H1 (cell line): Measurements from ENCODE around the gene C19orf44. TPM values are rescaled to one million over a fixed set of nuclear protein-coding genes. Genes with fewer than 3 reads are reported as not detected.

Experiments
- CTCF ChIA-PET: fragments of 300-600 bp; sonication (Branson Sonifier 250); formaldehyde crosslinking; loops from one replicate; lab custom pipeline; 2021; ENCODE audit not compliant: partially characterized antibody; lab: Charles Lee
- POLR2A ChIA-PET: fragments of 300-600 bp; sonication (Branson Sonifier 250); formaldehyde crosslinking; loops from one replicate; lab custom pipeline; 2021; ENCODE audit warnings: inconsistent platforms; ENCODE audit not compliant: partially characterized antibody; lab: Charles Lee
- DNase-seq, 2 experiments: peaks; one replicate each; pipeline versions ENCODE4 v3.0.0 to v3.0.0-alpha.2; 2010 to 2022; ENCODE audit warnings: low spot score in 2 of 2, low read depth in 1 of 2, mixed read lengths in 1 of 2
- FAIRE-seq: peaks from 2 replicates; lab custom pipeline; 2011; peaks lifted over from hg19 to GRCh38; lab: Jason Lieb, UNC
- H2AFZ ChIP-seq: 2 replicates; pipeline ENCODE4 v1.8.1; 2012; ENCODE audit warnings: low read length, inconsistent platforms
- H2AK5ac ChIP-seq: 2 replicates; pipeline ENCODE4 v1.6.1; 2013; ENCODE audit warnings: low read depth, low read length
- H2BK120ac ChIP-seq: replicated peaks from 2 replicates; pipeline ENCODE3; 2013; ENCODE audit warnings: low read depth, low read length, inconsistent platforms
- H2BK12ac ChIP-seq: 2 replicates; pipeline ENCODE4 v1.6.1; 2013; ENCODE audit warnings: low read depth, low read length
- H2BK15ac ChIP-seq: 2 replicates; pipeline ENCODE4 v1.6.1; 2013; ENCODE audit warnings: low read length
- H2BK20ac ChIP-seq: 2 replicates; pipeline ENCODE4 v1.6.1; 2013; ENCODE audit warnings: low read length
- H2BK5ac ChIP-seq: 2 replicates; pipeline ENCODE4 v1.6.1; 2013; ENCODE audit warnings: low read depth, low read length
- H3K14ac ChIP-seq: 2 replicates; pipeline ENCODE4 v1.6.1; 2013; ENCODE audit warnings: inconsistent platforms; ENCODE audit not compliant: insufficient read length
- H3K18ac ChIP-seq: 2 replicates; pipeline ENCODE4 v1.6.1; 2013; ENCODE audit warnings: low read length; ENCODE audit errors: extremely low read depth
- H3K23ac ChIP-seq: 2 replicates; pipeline ENCODE4 v1.6.1; 2013; ENCODE audit warnings: inconsistent platforms; ENCODE audit not compliant: insufficient read length
- H3K23me2 ChIP-seq: 2 replicates; pipeline ENCODE4 v1.6.1; 2013; ENCODE audit warnings: low read depth, low read length
- H3K27ac ChIP-seq: 2 replicates; pipeline ENCODE4 v1.6.1; 2011; ENCODE audit warnings: low read depth, low read length, inconsistent platforms
- H3K27me3 ChIP-seq, 4 experiments: replicated peaks in 1 of 4; 1 replicate in 1 of 4; 2 replicates in 3 of 4; pipeline versions ENCODE4 v1.6.1 to v1.8.1; 2011 to 2013; ENCODE audit warnings: low read length in 3 of 4, mild to moderate bottlenecking in 3 of 4, inconsistent platforms in 2 of 4, mixed read lengths in 2 of 4, moderate library complexity in 1 of 4; ENCODE audit not compliant: control insufficient read depth in 3 of 4, insufficient read depth in 3 of 4; ENCODE audit errors: extremely low read depth in 1 of 4
- H3K36me3 ChIP-seq, 4 experiments: 2 replicates each; pipeline versions ENCODE4 v1.6.1 to v1.8.1; 2011 to 2013; ENCODE audit warnings: mild to moderate bottlenecking in 4 of 4, low read length in 3 of 4, moderate library complexity in 2 of 4, control low read depth in 1 of 4, inconsistent platforms in 1 of 4; ENCODE audit not compliant: insufficient read depth in 4 of 4, control insufficient read depth in 2 of 4
- H3K4ac ChIP-seq: replicated peaks from 2 replicates; pipeline ENCODE3; 2013; ENCODE audit warnings: low read length, low read depth, mixed read lengths, inconsistent platforms; ENCODE audit not compliant: insufficient read length
- H3K4me1 ChIP-seq, 4 experiments: replicated peaks in 1 of 4; 1 replicate in 1 of 4; 2 replicates in 3 of 4; pipeline versions ENCODE4 v1.6.1 to v1.8.1; 2011 to 2013; ENCODE audit warnings: low read length in 3 of 4, inconsistent platforms in 2 of 4, mixed read lengths in 1 of 4; ENCODE audit not compliant: insufficient read depth in 4 of 4, control insufficient read depth in 3 of 4
- H3K4me2 ChIP-seq, 2 experiments: 2 replicates each; pipeline versions ENCODE4 v1.6.1 to v1.8.1; 2011 to 2013; ENCODE audit warnings: low read depth in 2 of 2, low read length in 2 of 2, control low read depth in 1 of 2, inconsistent platforms in 1 of 2, mild to moderate bottlenecking in 1 of 2; ENCODE audit not compliant: insufficient read depth in 1 of 2
- H3K4me3 ChIP-seq, 4 experiments: fragments of 200-600, 300-600 bp in 1 of 4; sonication (generic), shearing (Covaris generic), sonication (Bioruptor Twin) in 1 of 4; 2 replicates each; pipeline versions ENCODE4 v1.5.1 to v1.8.1; 2011 to 2016; ENCODE audit warnings: low read length in 4 of 4, low read depth in 3 of 4, control low read depth in 2 of 4, inconsistent platforms in 2 of 4, mild to moderate bottlenecking in 2 of 4, mixed read lengths in 1 of 4, moderate library complexity in 1 of 4; ENCODE audit not compliant: insufficient read depth in 2 of 4; ENCODE audit errors: extremely low read depth in 1 of 4
- H3K56ac ChIP-seq: replicated peaks from 2 replicates; pipeline ENCODE3; 2013; ENCODE audit warnings: low read depth, mild to moderate bottlenecking, mixed read lengths, low read length, inconsistent platforms; ENCODE audit not compliant: insufficient read length
- H3K79me1 ChIP-seq: 2 replicates; pipeline ENCODE4 v1.6.1; 2013; ENCODE audit warnings: low read depth, low read length, control low read depth
- H3K79me2 ChIP-seq, 2 experiments: 2 replicates each; pipeline versions ENCODE4 v1.6.1 to v1.8.1; 2012 to 2013; ENCODE audit warnings: low read length in 2 of 2, mild to moderate bottlenecking in 2 of 2, inconsistent platforms in 1 of 2; ENCODE audit not compliant: insufficient read depth in 2 of 2, control insufficient read depth in 1 of 2
- H3K9ac ChIP-seq, 4 experiments: replicated peaks in 1 of 4; 1 replicate in 1 of 4; 2 replicates in 3 of 4; pipeline versions ENCODE4 v1.6.1 to v1.8.1; 2011 to 2013; ENCODE audit warnings: low read depth in 3 of 4, low read length in 3 of 4, control low read depth in 2 of 4, mild to moderate bottlenecking in 2 of 4, moderate library complexity in 2 of 4, inconsistent platforms in 1 of 4; ENCODE audit errors: extremely low read depth in 1 of 4
- H3K9me3 ChIP-seq, 2 experiments: 2 replicates each; pipeline versions ENCODE4 v1.6.1 to v1.8.1; 2012 to 2013; ENCODE audit warnings: mild to moderate bottlenecking in 2 of 2, moderate library complexity in 2 of 2, control low read depth in 1 of 2, inconsistent platforms in 1 of 2, low read depth in 1 of 2, low read length in 1 of 2, mixed read lengths in 1 of 2; ENCODE audit not compliant: insufficient read depth in 2 of 2
- H4K20me1 ChIP-seq, 2 experiments: replicated peaks in 1 of 2; 2 replicates each; pipeline versions ENCODE3 to v1.8.1; 2011 to 2013; ENCODE audit warnings: inconsistent platforms in 2 of 2, low read length in 2 of 2, mild to moderate bottlenecking in 1 of 2; ENCODE audit not compliant: insufficient read depth in 2 of 2, control insufficient read depth in 1 of 2
- H4K5ac ChIP-seq: 2 replicates; pipeline ENCODE4 v1.6.1; 2013; ENCODE audit warnings: low read length, low read depth, mixed read lengths, inconsistent platforms; ENCODE audit not compliant: insufficient read length
- H4K8ac ChIP-seq: 2 replicates; pipeline ENCODE4 v1.8.0; 2013; ENCODE audit warnings: mild to moderate bottlenecking, moderate library complexity, low read length, inconsistent platforms; ENCODE audit not compliant: insufficient read depth; ENCODE audit errors: extremely low read depth
- H4K91ac ChIP-seq: replicated peaks from 2 replicates; pipeline ENCODE3; 2013; ENCODE audit warnings: low read length, mixed read lengths, inconsistent platforms; ENCODE audit not compliant: insufficient read length
- BRCA1 ChIP-seq: IDR thresholded peaks from 2 replicates; pipeline ENCODE4 v1.6.1; 2012; ENCODE audit warnings: low read depth, low read length, improper control_type of control experiment
- CTBP2 ChIP-seq: IDR thresholded peaks from 2 replicates; pipeline ENCODE4 v1.7.0; 2011; ENCODE audit warnings: borderline replicate concordance, mild to moderate bottlenecking, moderate library complexity, mixed read lengths, low read length; ENCODE audit not compliant: insufficient read depth, insufficient read length
- EGR1 ChIP-seq: IDR thresholded peaks from 2 replicates; pipeline ENCODE4 v1.6.1; 2011; ENCODE audit warnings: low read depth, low read length, borderline replicate concordance
- GTF2F1 ChIP-seq: IDR thresholded peaks from 2 replicates; pipeline ENCODE4 v1.6.1; 2012; ENCODE audit warnings: low read depth, low read length, improper control_type of control experiment, borderline replicate concordance
- JUN ChIP-seq: IDR thresholded peaks from 2 replicates; pipeline ENCODE4 v1.6.1; 2011; ENCODE audit warnings: low read depth, mild to moderate bottlenecking, improper control_type of control experiment, low read length
- PHF8 ChIP-seq: fragments of 200-600 bp; sonication (generic); conservative IDR thresholded peaks from 2 replicates; pipeline ENCODE4 v1.7.1; 2012; ENCODE audit warnings: low read depth, mild to moderate bottlenecking, inconsistent platforms, low read length, moderate library complexity
- RBBP5 ChIP-seq: IDR thresholded peaks from 2 replicates; pipeline ENCODE4 v1.7.1; 2012; ENCODE audit warnings: low read depth, mild to moderate bottlenecking, inconsistent platforms, low read length, moderate library complexity, borderline replicate concordance
- TCF12 ChIP-seq: IDR thresholded peaks from 2 replicates; pipeline ENCODE4 v1.6.1; 2011; ENCODE audit warnings: low read depth, mild to moderate bottlenecking, low read length
- TEAD4 ChIP-seq: IDR thresholded peaks from 2 replicates; pipeline ENCODE4 v1.6.1; 2012; ENCODE audit warnings: low read depth, low read length, inconsistent platforms, mixed read lengths
- WGBS, 2 experiments: shearing (Covaris generic) in 1 of 2; methylation state at CpG; one replicate each; pipeline versions ENCODE4 v1.1.6 to v1.1.7; 2013 to 2015; ENCODE audit warnings: low lambda C conversion rate in 2 of 2, mixed read lengths in 2 of 2, inconsistent platforms in 1 of 2, low coverage in 1 of 2, missing lambda C conversion rate in 1 of 2; ENCODE audit not compliant: insufficient replicate concordance in 2 of 2, insufficient coverage in 1 of 2, insufficient read length in 1 of 2; ENCODE audit errors: extremely low coverage in 1 of 2, missing lambda C conversion rate in 1 of 2; 5-methylcytosine and 5-hydroxymethylcytosine counted together
- polyA plus RNA-seq, 7 experiments: library from polyadenylated mRNA; depleted of rRNA in 3 of 7; stranded (reverse) in 5 of 7; unstranded in 2 of 7; fragments of >200 nt in 5 of 7; fragments of 200-250 nt in 2 of 7; gene quantifications; 1 replicate in 5 of 7; 2 replicates in 1 of 7; 4 replicates in 1 of 7; pipeline versions ENCODE4 v1.2.1 to v1.2.3, GENCODE V29; 2011 to 2013; ENCODE audit warnings: missing spikeins in 2 of 7, mixed read lengths in 2 of 7
- total RNA-seq: library from RNA; stranded (reverse); fragmentation: NEBNext Ultra II Directional; extraction: Animal tissue kit (Norgen Biotek cat#: 25700); gene quantifications from 2 replicates; pipeline ENCODE4 v1.2.1, GENCODE V29; 2021
- TF ChIP-seq, protein P1 (sequence below): IDR thresholded peaks from 2 replicates; pipeline ENCODE4 v1.6.1; 2011; ENCODE audit warnings: low read length, improper control_type of control experiment

Gene C19orf44
- total and polyA plus RNA-seq, 2 of the 8 experiments (the other 6 are each of a cell fraction or from before 2014, with no cell fraction given) = 2.1 to 4.5 TPM

DNA sequence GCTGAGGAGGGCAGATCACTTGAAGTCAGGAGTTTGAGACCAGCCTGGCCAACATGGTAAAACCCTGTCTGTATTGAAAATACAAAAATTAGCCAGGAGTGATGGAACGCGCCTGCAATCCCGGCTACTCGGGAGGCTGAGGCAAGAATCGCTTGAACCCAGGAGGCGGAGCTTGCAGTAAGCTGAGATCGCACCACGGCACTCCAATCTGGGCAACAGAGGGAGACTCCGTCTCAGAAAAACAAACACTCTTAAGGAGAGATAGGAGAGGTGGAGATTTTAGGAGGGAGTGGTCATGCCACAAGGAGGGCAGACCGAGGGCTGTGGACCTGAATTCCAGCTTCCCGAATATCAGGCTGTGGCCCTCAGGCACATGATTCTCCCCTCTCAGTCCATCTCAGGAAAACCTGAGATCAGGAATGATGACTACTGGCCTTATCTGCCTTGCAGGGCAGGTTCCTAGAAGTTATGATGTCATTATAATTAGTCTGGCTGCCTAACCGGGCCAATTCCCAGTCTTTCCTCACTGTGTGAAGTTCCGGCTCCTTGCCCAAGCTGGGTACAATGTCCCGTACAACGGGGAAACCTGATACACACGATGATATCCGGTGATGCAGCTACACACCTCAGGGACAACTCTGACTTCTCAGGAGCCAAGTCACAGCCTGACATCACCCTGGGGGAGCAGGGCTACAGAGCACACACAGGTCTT lies 73.6 kb downstream of the C19orf44 start:
- Histone ChIP-seq H2AFZ (no peak overlapping the region), H3K4me2 (no peak overlapping the region; a peak in 1 of 4 replicates), H3K18ac (no peak overlapping the region), H3K9me3 (no peaks in the 10 kb centered on the region), H3K4me1 (peaks cover 0 to 6% (median 3%) of the 10 kb centered on the region in 4 experiments; a peak in 5 of 7 replicates), H2BK120ac (no peak overlapping the region), H2AK5ac (no peak overlapping the region), H3K79me2 (peaks cover 0 to 38% of the 10 kb centered on the region in 2 experiments; a peak in 3 of 4 replicates), H3K4me3 (no peak overlapping the region), H3K23ac (no peak overlapping the region), H2BK12ac (no peak overlapping the region), H3K9ac (peak overlapping the region in 1 of 4 experiments; percentile 44; a peak in 1 of 7 replicates), H3K4ac (no peak overlapping the region), H2BK5ac (no peak overlapping the region), H3K23me2 (peaks cover 9% of the 10 kb centered on the region; the same call in 1 of the 2 replicates), H4K20me1 (peaks cover 2 to 11% of the 10 kb centered on the region in 2 experiments), H2BK20ac (no peak overlapping the region), H3K14ac (no peak overlapping the region), H3K56ac (no peak overlapping the region), H4K8ac (no peak overlapping the region), H4K5ac (no peak overlapping the region), H3K79me1 (peaks cover 21% of the 10 kb centered on the region), H4K91ac (no peak overlapping the region), H3K27ac (no peak overlapping the region), H3K36me3 (peaks cover 9 to 24% (median 11%) of the 10 kb centered on the region in 4 experiments; a peak in 6 of 8 replicates), H3K27me3 (no peaks in the 10 kb centered on the region; a peak in 1 of 7 replicates), H2BK15ac (no peak overlapping the region)
- FAIRE-seq (no peak), DNase-seq (no peak)
- WGBS, 2 experiments = 93% methylated on average over 17 of the region's 17 CpGs; no CpG with 5 or more reads in 1 of the 2 experiments
- POLR2A ChIA-PET = interaction anchor here (0.8 to 6.6 kb wide), 5 partner anchors 10 to 79 kb away, joined by 3 to 58 read pairs (median 3); no protein-coding TSS in a partner anchor
- CTCF ChIA-PET = interaction anchor here (0.7 to 1.3 kb wide), 3 partner anchors 10 to 55 kb away, joined by 3 to 8 read pairs (median 3); no protein-coding TSS in a partner anchor
- no peak for TF ChIP-seq GTF2F1
- TF ChIP-seq TEAD4 = no peak
- TF ChIP-seq JUN = no peak
- TF ChIP-seq EGR1 = no peak
- no peak for TF ChIP-seq PHF8
- TF ChIP-seq, protein P1, sequence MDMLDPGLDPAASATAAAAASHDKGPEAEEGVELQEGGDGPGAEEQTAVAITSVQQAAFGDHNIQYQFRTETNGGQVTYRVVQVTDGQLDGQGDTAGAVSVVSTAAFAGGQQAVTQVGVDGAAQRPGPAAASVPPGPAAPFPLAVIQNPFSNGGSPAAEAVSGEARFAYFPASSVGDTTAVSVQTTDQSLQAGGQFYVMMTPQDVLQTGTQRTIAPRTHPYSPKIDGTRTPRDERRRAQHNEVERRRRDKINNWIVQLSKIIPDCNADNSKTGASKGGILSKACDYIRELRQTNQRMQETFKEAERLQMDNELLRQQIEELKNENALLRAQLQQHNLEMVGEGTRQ = no peak
- TF ChIP-seq TCF12 = no peak
- no peak for TF ChIP-seq CTBP2
- no peak for TF ChIP-seq BRCA1
- TF ChIP-seq RBBP5 = no peak
